NK-92 (cell line): ENCODE data around the gene ZMYND10.
"Not testable (repeated sequence)": the region's sequence is repeated elsewhere in the genome, so short reads cannot be mapped to it uniquely, and the experiment has no call there.

Experiments used
- DNase-seq: peaks from one replicate; lab custom pipeline; 2025; ENCODE audit not compliant: unreplicated experiment; lab: John Stamatoyannopoulos, UW

ZMYND10 gene

DNA sequence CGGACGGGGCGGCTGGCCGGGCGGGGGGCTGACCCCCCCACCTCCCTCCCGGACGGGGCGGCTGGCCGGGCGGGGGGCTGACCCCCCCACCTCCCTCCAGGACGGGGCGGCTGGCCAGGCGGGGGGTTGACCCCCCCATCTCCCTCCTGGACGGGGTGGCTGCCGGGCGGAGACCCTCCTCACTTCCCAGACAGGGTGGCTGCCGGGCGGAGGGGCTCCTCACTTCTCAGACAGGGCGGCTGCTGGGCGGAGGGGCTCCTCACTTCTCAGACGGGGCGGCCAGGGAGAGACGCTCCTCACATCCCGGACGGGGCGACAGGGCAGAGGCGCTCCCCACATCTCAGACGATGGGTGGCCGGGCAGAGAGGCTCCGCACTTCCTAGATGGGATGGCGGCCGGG, 33.5 kb downstream of the ZMYND10 start:
- not testable (repeated sequence) for DNase-seq

DNA sequence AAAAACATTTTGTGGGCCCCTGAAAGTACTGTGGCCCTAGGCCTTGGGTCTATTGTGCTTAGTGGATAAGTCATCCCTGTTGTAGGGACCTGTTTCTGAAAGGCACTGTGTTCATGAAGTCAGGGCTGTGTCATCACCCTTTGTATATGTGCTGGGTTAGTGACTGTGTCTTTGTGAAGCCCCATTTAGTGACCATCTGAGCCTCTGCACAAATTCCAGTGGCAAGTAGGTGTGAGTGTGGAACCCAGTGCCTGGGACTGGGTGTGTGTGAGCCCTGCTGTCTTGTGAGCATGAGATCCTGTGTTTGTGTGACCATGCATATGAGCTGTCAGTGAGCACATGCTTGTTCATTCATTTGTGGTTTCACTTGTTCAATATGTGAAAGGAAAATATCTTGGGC, 40.9 kb downstream of the ZMYND10 start:
- DNase-seq, result no peak

DNA sequence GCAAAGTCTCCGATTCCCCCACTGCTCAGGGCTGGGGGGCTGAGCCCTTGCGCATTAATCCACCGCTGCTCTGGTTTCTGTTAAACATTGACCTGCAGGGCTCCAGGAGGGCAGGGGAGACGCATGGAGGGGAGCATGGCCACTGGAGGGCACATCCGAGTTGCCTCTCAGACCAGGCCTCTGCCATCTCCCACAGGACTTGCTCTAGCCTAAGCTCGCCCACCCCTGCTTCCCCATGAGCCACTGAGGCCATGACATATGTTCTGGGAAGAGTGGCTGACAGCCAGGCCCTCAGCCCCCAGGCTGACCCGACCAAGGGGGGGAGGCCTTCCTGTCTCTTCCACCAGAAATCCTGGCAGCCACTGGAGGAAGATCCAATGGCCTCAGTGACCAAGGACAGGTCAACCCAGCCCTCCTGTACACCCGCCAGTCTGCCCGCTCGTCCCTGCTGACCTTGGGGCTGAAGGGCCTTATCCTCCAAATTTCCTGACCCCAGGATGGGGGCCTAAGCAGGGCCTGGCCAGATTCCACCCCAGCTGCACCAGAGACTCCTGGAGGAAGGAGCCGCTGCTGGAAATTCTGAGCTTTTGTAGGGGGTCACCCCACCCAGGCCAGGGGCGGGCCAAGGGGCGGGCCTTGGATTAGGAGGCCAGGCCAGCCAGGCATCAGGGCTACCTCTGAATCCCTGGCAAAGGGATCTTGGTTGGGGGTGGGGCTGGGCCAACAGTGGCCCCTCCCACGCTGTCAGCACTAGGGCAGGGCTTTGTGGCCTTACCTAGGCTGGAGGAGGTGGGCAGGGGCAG, 42.3 kb downstream of the ZMYND10 start, which contains the start of gene HYAL1:
Gene HYAL1 (minus strand): TSS at position 562 of the 803 bp plus-strand sequence. CDS start 618 bp downstream, outside the sequence.
- no peak for DNase-seq

DNA sequence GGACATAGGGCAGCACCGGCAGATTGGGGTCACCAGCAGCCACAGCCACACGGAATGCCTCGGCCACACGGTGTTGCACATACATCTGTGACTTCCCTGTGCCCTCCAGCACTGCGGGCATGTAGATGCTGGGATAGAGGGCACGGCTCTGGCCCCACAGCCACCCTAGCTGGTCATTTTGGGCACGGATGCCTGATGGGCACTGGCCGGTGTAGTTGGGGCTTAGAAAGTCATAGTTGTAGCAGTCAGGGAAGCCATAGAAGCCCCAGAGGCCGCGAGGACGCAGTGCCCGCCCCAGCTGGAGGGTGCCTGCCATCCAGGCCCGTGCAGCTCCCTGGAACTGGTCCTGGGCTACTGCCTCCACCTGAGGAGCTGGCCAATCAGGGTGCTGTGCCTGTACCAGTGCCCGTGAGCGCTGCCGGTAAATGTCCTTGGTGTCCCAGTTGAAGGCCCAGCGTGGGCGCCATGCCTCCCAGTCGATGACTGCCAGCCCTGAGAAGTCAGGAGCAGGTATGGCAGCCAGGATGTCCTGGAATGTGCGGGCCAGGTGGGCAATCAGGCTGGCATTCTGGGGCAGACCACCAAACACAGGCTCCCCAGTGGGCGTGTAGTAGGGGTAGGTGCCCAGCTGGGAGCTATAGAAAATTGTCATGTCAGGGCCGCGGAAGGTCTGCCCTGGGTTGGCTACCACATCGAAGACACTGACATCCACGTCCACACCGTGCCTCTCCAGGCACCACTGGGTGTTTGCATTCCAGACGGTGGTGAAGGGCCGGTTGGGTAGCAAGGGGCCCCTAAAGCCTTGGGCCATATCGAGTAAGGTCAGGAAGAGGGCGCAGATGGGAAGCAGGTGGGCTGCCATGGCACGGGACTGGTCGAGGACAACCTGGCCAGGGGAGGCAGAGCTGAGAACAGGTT, 43.2 kb downstream of the ZMYND10 start:
- no peak for DNase-seq

DNA sequence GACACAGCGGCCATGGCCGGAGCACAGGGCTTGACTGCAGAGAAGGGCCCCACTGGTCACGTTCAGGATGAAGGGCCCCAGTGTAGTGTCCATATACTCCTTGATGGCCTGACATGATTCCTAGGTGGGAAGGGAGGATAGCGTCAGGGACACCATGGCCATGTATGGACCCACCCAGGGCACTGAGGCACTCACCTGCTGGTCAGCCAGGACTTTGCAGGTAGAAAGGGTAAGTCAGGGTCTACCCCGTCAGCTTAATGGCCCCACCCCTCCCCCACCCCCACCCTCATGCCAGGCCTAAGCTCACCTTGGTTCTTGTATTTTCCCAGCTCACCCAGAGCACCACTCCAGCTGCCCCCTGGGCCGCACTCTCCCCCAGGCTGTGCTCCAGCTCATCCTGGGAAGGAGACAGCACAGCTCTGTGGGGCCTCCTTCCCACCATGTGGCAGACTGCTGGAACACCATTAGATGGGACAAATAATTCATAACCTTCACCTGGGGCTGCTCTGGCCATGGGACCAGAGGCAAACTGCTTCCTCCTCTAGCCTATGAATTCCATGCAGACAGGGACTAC, 44.8 kb downstream of the ZMYND10 start:
- DNase-seq, result no peak

DNA sequence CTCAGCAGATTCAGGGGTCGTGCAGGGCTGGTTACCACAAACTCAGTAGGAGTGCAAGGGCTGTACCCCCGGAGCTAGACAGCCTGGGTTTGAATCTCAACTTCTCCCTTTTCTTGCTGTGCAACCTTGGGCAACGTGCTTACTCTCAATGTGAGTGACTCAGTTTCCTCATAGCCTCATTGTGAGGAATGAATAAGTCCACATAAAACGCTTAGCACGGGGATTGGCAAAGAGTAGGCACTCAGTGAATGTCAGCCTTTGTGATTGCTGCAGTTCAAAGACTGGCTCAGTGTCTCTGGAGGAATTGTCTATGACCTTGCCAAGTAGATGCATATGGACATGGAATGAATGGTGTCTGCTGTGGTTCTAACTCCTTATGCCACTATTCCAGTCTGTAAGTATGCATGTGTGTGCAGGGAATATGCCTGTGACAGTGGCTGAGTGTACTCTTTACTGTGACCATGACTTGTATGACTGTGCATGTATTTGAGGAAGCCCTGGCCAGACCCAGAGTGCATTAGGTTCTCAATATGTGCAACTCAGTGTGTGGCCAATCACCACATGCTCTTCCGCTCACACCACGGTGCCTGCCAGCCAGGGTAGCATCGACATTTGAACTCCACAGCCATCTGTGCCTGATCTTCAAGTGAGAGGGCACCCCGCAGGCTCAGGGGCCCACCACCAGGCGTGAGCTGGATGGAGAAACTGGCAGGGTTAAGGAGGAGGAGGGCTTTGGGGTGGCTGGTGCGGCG, 45.4 kb downstream of the ZMYND10 start:
- no peak for DNase-seq

DNA sequence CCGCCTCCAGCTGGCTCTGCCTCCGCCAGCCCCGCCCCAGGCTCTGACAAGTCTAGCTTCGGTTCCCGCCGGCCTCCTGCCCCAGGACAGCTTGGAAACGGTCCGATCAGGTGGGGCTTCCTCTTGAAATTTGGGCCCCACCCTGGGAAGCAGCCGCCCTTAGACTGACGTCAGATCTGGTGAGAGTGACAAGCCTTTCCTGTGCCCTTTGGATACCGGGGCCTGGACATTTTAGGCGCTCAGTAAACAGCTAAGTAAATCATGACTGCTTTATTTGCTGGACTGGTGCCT, 45.9 kb downstream of the ZMYND10 start:
- no peak for DNase-seq

DNA sequence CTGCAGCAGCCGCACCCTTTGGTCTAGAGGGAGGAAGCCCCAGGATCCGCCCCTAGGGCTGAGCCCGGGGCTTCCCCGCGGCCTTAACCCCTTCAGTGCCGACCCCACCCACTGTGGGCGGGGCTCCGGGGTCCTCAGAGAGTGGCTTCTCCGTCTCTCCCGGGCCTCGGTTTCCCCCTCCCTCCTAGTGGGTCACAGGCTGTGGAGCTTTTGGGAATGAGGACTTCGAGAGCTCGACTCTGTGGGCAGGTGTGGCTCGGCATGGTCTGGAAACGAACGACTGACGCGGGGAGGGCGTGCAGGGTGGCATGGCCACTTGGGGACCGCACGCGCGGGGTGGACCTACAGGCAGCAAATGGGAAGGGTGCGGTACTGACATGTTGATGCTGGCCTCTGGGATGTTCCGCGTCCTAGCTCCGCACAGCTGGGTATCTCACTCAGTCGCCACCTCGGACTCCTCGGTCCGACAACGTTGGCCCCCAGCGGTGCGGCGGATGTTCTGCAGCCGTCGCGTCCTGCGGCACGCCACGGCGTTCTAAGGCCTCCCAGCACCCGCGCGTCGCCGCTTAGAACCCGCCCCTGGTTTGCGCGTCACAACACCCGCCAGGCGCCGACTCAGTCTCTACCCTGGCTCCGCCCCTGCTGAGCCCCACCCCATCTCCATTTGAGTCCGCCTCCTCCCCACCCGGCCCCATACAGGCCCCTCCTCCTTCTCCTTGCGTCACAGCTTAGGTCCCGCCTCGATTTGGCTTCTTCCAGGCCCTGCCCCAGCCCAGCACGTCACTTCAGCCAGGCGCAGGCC, 46.5 kb downstream of the ZMYND10 start, which contains the start of the genes HYAL3 and NAA80:
Gene HYAL3 (minus strand): TSS at position 570 of the 802 bp plus-strand sequence. CDS start 3,803 bp downstream, outside the sequence.
Gene NAA80 (minus strand): TSS at position 570 of the 802 bp plus-strand sequence. CDS start 1,942 bp downstream, outside the sequence.
- peak; percentile 95 for DNase-seq

DNA sequence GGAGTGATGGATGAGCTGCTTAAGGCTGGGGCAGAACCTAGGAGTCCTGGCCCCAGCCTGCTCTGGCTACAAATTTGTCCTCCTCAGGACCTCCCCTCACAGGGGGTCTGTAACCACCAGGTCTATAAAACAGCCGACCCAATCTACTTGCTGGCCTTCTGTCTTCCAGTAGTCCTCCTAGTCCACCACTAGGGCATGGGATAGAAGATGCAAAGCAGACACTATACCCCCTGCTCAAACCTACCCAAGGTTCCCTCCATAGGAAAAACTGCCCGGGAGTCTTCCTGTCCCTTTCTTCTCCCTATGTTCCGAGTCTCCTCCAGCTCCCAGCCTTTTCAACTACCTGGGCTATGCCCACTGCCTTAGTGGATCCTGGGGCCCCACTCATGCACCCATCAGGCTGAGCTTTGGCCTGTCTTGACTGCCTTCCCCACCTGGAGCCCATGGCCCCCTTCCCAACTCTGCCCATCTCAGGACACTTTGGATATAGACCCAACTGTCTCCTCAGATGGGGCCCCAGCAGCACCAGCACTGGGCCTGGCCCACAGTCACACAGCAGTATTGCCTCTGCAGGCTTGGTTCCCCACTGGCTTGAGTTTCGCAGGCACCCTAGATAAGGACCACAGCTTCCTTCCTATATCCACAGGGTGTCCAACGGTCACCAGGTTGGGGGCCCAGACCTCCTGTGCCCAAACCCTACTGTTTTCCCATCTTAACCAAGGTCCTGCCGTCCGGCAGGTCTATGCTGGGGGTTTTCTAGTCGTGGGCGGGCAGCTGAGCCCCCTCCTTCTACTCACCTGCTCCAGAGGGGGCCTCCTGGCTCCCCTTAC, 47.4 kb downstream of the ZMYND10 start:
- DNase-seq, result no peak

DNA sequence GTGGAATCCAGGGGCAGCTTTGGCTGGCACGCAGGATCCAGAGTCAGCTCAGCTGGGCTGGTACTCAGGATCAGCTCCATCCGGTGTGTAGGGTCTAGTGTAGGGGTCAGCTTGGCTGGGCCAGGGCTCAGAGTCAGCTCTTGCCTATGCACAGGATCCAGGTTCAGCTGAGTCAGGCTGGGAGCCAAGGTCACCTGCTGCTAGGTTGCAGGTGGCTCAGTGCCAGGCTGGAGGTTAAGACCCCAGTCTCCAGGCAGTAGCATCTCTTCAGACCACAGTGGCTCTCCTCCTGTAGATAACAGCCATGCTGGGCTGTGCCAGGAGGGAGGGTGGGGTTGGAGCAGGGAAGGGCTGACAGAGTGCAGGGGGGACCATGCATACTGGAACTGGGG, 48.2 kb downstream of the ZMYND10 start:
- DNase-seq, result no peak

DNA sequence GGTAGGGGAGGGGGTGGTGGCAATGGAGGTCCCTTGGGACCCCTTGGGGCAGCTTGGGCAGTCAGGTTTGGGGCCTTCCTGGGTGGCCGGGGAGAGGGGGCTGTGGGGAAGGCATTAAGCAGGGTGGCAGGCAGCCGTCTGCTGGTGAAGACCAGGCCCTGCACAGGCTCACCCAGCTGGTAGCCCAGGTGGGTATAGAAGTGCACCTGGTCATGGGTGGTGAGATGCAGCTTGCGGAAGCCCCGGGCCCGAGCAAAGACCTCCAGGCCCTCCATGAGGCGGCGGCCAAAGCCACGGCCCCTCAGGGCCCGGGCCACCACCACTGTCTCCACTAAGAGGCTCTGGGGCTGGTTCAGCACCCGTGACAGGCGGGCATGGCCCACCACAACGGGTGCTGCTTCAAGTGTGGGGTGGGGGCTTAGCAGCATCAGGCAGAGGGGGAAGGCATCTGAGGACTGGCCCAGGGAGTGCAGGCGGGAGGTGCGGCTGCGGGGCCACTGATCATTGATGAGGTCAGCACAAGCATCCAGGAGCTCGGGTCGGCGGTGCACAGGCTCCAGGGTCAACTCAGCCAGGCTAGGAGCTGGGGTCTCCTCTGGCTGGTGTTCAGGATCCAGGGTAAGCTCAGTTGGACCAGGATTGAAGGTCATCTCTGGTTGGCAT, 48.7 kb downstream of the ZMYND10 start:
- DNase-seq, result no peak

DNA sequence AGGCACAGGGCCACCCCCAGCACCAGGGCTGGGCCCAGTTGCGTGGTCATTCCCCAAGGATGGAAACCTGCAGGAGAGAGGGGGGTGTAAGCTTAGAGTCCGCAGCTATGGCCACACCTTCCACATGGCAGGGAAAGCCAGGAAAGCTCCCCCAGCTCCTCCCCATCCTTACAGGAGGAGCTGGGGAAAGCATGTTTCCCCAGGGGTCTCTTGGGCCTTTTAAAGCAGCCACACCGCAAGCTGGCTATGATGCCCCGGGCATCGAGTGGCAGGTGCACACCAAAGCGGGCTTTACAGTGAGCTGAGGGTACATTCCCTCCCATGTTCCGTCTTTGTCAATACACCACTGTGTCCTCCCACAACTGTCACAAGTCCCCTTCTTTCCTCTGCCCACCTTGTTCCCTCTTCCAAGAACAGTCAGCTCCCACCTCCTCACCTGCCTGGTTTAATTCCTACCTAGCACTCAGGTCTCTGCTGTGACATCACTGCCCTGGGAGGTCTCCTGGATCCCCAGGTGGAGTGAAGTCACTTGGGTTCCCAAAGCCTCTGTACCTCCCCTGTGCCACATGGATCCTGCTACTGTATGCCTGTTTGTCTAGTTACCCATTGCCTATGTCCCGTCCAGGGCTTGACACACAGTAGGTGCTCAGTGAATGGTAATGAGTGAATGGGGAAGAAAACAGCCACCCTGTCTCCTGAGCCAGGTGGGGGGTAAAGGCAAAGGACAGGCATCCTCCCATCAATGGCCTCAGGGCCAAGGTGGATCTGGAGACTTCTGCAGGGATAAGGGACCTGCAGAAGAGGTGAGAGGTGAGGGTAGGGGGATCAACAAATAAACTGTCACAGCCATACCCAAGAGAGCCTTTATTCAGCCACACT, 49.7 kb downstream of the ZMYND10 start:
- no peak for DNase-seq

DNA sequence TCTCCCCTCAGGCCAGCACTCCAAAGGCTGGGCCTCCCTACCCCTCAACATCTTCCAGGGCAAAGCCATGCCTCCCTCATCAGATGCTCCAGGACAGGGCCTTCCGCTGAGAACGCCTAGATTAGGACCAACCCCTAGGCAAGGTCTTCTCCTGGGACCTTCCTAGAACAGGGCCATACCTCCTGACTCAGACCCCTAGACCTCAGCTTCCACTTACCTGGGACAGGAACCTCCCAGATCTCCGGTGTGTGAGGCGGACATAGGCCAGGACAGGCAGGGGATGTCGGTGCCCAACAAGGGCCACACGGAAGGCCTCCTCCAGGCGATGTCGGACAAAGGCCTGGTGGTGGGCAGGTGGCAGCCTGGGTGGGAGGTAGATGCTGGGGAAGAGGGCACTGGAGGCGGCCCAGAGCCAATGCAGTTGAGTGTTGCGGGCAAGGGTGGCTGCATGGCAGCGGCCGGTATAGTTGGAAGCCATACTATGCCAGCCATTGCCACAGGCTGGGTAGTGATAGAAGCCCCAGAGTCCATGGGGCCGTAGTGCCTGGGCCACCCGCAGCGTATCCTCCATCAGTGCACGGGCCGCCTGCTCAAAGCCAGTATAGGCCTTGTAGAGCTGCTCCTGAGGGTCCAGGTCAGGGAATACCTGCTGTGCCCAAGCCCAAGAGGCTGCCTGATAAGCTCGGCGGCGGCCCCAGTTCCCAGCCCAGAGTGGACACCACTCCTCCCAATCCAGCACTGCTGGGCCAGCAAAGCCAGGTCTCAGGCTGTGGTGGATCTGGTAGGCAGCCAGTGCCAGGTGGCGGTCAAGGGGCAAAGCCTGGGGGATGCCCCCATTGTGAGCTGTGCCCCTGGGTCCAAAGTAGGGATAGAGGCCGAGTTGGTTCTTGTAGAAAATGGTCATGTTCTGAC, 50.8 kb downstream of the ZMYND10 start:
- no peak for DNase-seq

DNA sequence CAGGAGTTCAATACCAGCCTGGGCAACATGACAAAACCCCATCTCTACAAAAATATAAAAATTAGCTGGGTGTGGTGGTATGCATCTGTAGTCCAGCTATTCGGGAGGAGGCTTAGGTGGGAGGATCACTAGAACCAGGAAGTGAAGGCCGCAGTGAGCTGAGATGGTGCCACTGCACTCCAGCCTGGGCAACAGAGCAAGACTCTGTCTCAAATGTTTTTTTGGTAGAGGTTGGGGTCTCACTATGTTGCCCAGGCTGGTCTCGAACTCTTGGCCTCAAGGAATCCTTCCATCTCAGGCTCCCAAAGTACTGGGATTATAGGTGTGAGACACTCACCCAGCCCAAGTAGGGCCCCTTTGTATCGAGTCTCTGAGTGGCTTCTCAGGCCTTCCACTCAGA, 51.4 kb downstream of the ZMYND10 start:
- DNase-seq, result no peak

DNA sequence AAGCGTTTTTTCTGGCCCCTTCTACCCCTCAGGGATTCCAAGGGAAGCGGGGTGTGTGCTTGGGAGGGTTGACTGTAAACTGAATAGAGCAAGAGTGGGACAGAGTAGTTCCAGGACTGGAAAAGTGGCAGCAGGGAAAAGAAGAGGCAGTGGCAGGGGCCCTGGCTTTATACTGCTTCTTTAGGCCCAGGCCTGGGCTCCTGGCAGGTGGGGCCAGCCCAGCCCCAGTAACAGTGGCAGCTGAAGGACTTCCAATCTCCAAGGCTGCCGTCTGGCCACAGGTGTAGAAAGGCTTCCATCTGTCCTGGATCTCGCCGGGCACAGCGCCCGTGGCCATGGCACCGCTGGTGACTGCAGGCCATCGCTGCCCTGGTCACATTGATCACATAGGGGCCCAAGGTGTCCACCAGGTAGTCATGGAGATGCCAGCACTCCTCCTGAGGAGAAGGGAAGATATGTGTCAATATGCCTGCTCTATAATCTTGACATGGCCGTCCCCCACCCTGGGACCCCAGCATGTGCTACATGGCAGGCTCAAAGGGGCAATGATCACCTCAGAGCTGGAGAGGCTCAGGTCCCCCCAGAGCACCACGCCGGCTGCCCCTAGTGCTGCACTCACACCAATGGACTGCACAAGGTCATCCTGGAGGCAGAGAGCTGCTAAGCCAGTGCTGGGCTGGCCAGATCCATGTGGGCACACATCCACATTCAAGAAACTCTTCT, 52.3 kb downstream of the ZMYND10 start:
- DNase-seq, result no peak
